ENCODE results near the gene GABARAP.

DNA sequence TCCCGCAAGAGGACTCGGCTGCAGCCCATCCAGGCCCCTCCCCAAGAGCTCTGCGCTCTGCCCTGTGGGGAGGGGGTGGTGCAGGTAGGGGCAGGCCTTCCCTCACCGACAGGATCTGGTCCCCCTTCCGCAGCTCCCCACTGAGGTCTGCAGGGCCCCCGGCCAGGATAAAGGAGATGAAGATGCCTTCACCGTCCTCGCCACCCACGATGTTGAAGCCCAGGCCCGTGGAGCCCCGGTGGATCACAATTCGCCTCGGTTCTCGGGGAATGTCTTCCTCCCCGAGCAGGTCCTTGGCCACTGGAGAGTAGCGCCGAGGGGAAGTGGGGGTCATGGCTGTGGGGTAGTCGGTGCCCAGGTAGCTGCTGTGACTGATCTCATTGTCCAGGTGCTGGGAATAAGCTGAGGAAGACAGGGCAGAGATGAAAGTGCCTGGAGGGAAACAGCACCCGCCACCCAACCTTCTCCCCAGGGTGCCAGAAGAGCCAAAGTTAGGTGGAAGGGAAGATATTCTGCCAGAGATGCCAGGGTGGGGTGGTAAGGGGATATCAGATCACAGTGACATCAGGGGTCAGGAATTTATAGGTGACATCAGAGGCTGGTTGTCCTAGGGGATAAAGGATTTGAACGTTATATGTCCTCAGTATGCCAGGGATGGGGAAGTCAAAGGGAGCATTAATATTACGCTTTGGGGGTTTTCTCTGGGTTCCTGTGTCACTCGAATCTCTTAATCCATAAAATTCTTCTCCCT, 45.4 kb downstream of the GABARAP start:
- TF ChIP-seq POLR2A (IDR thresholded peaks at IDR 0.05; ENCODE audit: low read length) (no peak), GATA1 (IDR thresholded peaks at IDR 0.05; ENCODE audit: low read depth, low read length) (no peak)

Measured in erythroblast (primary cell).